Lower leg skin (tissue), 4 donors: ENCODE results near the gene DUXA. TPM values are rescaled to one million over a fixed set of nuclear protein-coding genes. Genes with fewer than 3 reads are reported as not detected.

ENCODE experiments used
- DNase-seq, 2 donors: peaks; one replicate each; pipeline ENCODE4 v3.0.0-alpha.2; 2019; ENCODE audit warnings: low spot score in 2 of 2
- H3K4me3 ChIP-seq: fragments of 200-600 bp; sonication (generic); 2 replicates; pipeline ENCODE4 v1.5.1; 2017; ENCODE audit warnings: mild to moderate bottlenecking, low read depth; ENCODE audit not compliant: poor library complexity, severe bottlenecking
- CTCF ChIP-seq, 3 donors: fragments of 450-650 bp; IDR thresholded peaks; one replicate each; pipeline ENCODE4 v1.5.1; 2016; ENCODE audit warnings: antibody characterized with exemption in 3 of 3, mild to moderate bottlenecking in 3 of 3, moderate library complexity in 2 of 3
- POLR2A ChIP-seq, 2 donors: fragments of 450-650 bp; IDR thresholded peaks; one replicate each; pipeline ENCODE4 v1.6.1; 2016 to 2017; ENCODE audit warnings: antibody characterized with exemption in 2 of 2, mild to moderate bottlenecking in 1 of 2, moderate library complexity in 1 of 2
- WGBS, 2 donors: methylation state at CpG; one replicate each; pipeline ENCODE4 v1.1.5; 2018; 5-methylcytosine and 5-hydroxymethylcytosine counted together
- intact Hi-C: fragments of 100-400 bp; cut with DNase I; formaldehyde crosslinking; loops from one replicate; pipeline ENCODE4 v1.15.0; 2023; ENCODE audit warnings: low total_unique reads
- total RNA-seq, 4 donors: library from RNA; depleted of rRNA; stranded (reverse); fragments of >200 nt; gene quantifications; one replicate each; pipeline ENCODE4 v1.1.0, GENCODE V29; 2016

The DUXA gene
- total RNA-seq, 4 donors from 2014 or later: not detected

GRCh38 chr19:57192077-57192420, 24.8 kb upstream of the DUXA start:
- peak overlapping the region; percentile 87 for H3K4me3 ChIP-seq
- DNase-seq: no peak
- 0 to 7% methylated on average over 9 of the region's 9 CpGs for WGBS, 2 donors
- TF ChIP-seq CTCF (IDR thresholded peaks at IDR 0.05): no peak
- no peak for TF ChIP-seq POLR2A (IDR thresholded peaks at IDR 0.05)
- intact Hi-C loops: no loop called here

GRCh38 chr19:57191141-57192076, 24.1 kb upstream of the DUXA start, which contains the start of gene ZNF264:
Gene ZNF264, plus strand, starts transcription at chr19:57191500. Its CDS starts 414 bp downstream, at chr19:57191914.
- DNase-seq: peak; percentile 87 to 97
- TF ChIP-seq CTCF (IDR thresholded peaks at IDR 0.05) (no peak), POLR2A (IDR thresholded peaks at IDR 0.05) (no peak)
- intact Hi-C loops: no loop called here
- peak within 1 kb of the TSS; percentile 87 for H3K4me3 ChIP-seq
- WGBS, 2 donors: 2% methylated on average over 36 to 69 of the region's 81 CpGs

GRCh38 chr19:57190301-57190700, 23.0 kb upstream of the DUXA start:
- TF ChIP-seq CTCF (IDR thresholded peaks at IDR 0.05): no peak
- no peak for TF ChIP-seq POLR2A (IDR thresholded peaks at IDR 0.05)
- 83 to 91% methylated on average over 3 of the region's 3 CpGs for WGBS, 2 donors
- intact Hi-C loops: no loop called here
- no peak overlapping the region for H3K4me3 ChIP-seq
- no peak for DNase-seq

DNA sequence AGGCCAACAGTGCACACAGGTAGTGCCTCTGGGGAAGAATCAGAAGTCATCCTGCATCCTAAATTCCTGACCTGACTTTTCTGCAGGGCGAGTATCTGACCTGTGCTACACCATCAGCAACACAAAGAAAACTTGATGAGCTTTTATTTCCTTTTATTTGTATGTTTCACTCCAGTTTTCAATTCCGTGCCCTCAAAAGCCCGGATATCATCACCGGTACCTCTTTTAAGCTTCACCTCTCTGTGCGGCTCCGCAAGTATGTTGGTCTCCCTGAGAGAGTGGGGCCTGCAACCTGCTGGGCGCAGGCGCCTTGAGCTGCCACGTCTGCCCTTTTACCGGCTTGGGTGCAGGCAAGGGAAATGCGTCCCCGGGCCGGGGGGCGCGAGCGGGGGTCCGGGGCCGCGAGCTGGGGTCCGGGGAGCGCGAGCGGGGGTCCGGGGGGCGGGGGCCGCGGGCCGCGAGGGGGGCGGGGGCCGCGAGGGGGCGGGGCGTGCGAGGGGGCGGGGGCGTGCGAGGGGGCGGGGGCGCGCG, 4.3 kb upstream of the DUXA start:
- TF ChIP-seq POLR2A (IDR thresholded peaks at IDR 0.05) (no peak), CTCF (IDR thresholded peaks at IDR 0.05) (no peak)
- WGBS, 2 donors: 6 to 8% methylated on average over 8 to 9 of the region's 42 CpGs
- intact Hi-C loops: no loop called here
- H3K4me3 ChIP-seq: no peak overlapping the region
- peak in 1 of 2 donors; percentile 19 for DNase-seq

GRCh38 chr19:57165846-57166245, 1.4 kb downstream of the DUXA start:
- no peak for TF ChIP-seq CTCF (IDR thresholded peaks at IDR 0.05)
- TF ChIP-seq POLR2A (IDR thresholded peaks at IDR 0.05): no peak
- WGBS, 2 donors: 67 to 70% methylated on average over 7 of the region's 7 CpGs
- no peak for DNase-seq
- intact Hi-C loops: no loop called here
- H3K4me3 ChIP-seq: no peak overlapping the region
